ENCODE results near the gene BFSP2.
A peak's percentile ranks its signal among the peaks of the same experiment; 100 is the strongest.
"Not testable (repeated sequence)": the region's sequence is repeated elsewhere in the genome, so short reads cannot be mapped to it uniquely, and the experiment has no call there.

Gene BFSP2

GRCh38 chr3:133469140-133469731 is 69.4 kb downstream of the BFSP2 start:
- Histone ChIP-seq H3K27me3 (ENCODE audit: low read length) (no peaks in the 10 kb centered on the region), H3K9ac (ENCODE audit: low read length) (no peak overlapping the region), H3K79me2 (ENCODE audit: insufficient read depth, low read length) (peaks cover 10% of the 10 kb centered on the region; the same call in 1 of the 2 replicates), H3K9me3 (ENCODE audit: insufficient read depth, low read length) (no peaks in the 10 kb centered on the region), H3K9me2 (replicated peaks; ENCODE audit: insufficient read depth, low read length) (no peaks in the 10 kb centered on the region), H3K27ac (ENCODE audit: low read depth, low read length) (peak overlapping the region; percentile 99), H3F3A (ENCODE audit: insufficient read depth) (peaks cover 60% of the 10 kb centered on the region), H3K36me3 (ENCODE audit: low read length) (no peaks in the 10 kb centered on the region), H2AFZ (ENCODE audit: low read depth, low read length, severe bottlenecking) (no peak overlapping the region), H3K4me3 (ENCODE audit: insufficient read depth, low read length, poor library complexity, severe bottlenecking) (no peak overlapping the region), H4K20me1 (ENCODE audit: low read depth, low read length) (no peaks in the 10 kb centered on the region), H3K4me2 (ENCODE audit: low read depth, low read length, poor library complexity, severe bottlenecking) (no peak overlapping the region)
- TF ChIP-seq CTCF (IDR thresholded peaks at IDR 0.05; ENCODE audit: insufficient read depth, low read length, poor library complexity, severe bottlenecking) (no peak), EZH2phosphoT487 (conservative IDR thresholded peaks at IDR 0.05; ENCODE audit: low read length) (no peak)

- H3K9ac ChIP-seq (ENCODE audit: low read length) = peak overlapping the region; percentile 16; the same call in 1 of the 2 replicates
- H4K20me1 ChIP-seq (ENCODE audit: low read depth, low read length) = no peaks in the 10 kb centered on the region
- H3K36me3 ChIP-seq (ENCODE audit: low read length) = no peaks in the 10 kb centered on the region
- H2AFZ ChIP-seq (ENCODE audit: low read depth, low read length, severe bottlenecking) = no peak overlapping the region
- peak overlapping the region; percentile 43 for H3K4me2 ChIP-seq (ENCODE audit: low read depth, low read length, poor library complexity, severe bottlenecking)
- no peaks in the 10 kb centered on the region for H3K27me3 ChIP-seq (ENCODE audit: low read length)
- TF ChIP-seq EZH2phosphoT487 (conservative IDR thresholded peaks at IDR 0.05; ENCODE audit: low read length) = no peak
- TF ChIP-seq CTCF (IDR thresholded peaks at IDR 0.05; ENCODE audit: insufficient read depth, low read length, poor library complexity, severe bottlenecking) = no peak
- H3K27ac ChIP-seq (ENCODE audit: low read depth, low read length) = peak overlapping the region; percentile 75
- H3K9me2 ChIP-seq (replicated peaks; ENCODE audit: insufficient read depth, low read length) = no peaks in the 10 kb centered on the region
- H3K79me2 ChIP-seq (ENCODE audit: insufficient read depth, low read length) = peaks cover 11% of the 10 kb centered on the region; the same call in 1 of the 2 replicates
- peaks cover 74% of the 10 kb centered on the region for H3F3A ChIP-seq (ENCODE audit: insufficient read depth)
- H3K4me3 ChIP-seq (ENCODE audit: insufficient read depth, low read length, poor library complexity, severe bottlenecking) = no peak overlapping the region
- no peaks in the 10 kb centered on the region for H3K9me3 ChIP-seq (ENCODE audit: insufficient read depth, low read length)
Measured at GRCh38 chr3:133472242-133472641, 72.4 kb downstream of the BFSP2 start.

- Histone ChIP-seq H3K9me3 (ENCODE audit: insufficient read depth, low read length) (no peaks in the 10 kb centered on the region), H3K4me3 (ENCODE audit: insufficient read depth, low read length, poor library complexity, severe bottlenecking) (no peak overlapping the region), H3K9me2 (replicated peaks; ENCODE audit: insufficient read depth, low read length) (no peaks in the 10 kb centered on the region), H4K20me1 (ENCODE audit: low read depth, low read length) (no peaks in the 10 kb centered on the region), H3F3A (ENCODE audit: insufficient read depth) (peaks cover 76% of the 10 kb centered on the region), H3K27me3 (ENCODE audit: low read length) (no peaks in the 10 kb centered on the region), H3K9ac (ENCODE audit: low read length) (peak overlapping the region; percentile 18; the same call in 1 of the 2 replicates), H2AFZ (ENCODE audit: low read depth, low read length, severe bottlenecking) (no peak overlapping the region), H3K36me3 (ENCODE audit: low read length) (no peaks in the 10 kb centered on the region), H3K4me2 (ENCODE audit: low read depth, low read length, poor library complexity, severe bottlenecking) (peak overlapping the region; percentile 43), H3K79me2 (ENCODE audit: insufficient read depth, low read length) (peaks cover 11% of the 10 kb centered on the region; the same call in 1 of the 2 replicates), H3K27ac (ENCODE audit: low read depth, low read length) (peak overlapping the region; percentile 75)
- TF ChIP-seq CTCF (IDR thresholded peaks at IDR 0.05; ENCODE audit: insufficient read depth, low read length, poor library complexity, severe bottlenecking) (no peak), EZH2phosphoT487 (conservative IDR thresholded peaks at IDR 0.05; ENCODE audit: low read length) (no peak)
Measured at GRCh38 chr3:133472889-133473288, 73.0 kb downstream of the BFSP2 start.

GRCh38 chr3:133473472-133474191 is 73.8 kb downstream of the BFSP2 start:
- not testable (repeated sequence) for H4K20me1 ChIP-seq (ENCODE audit: low read depth, low read length); H3K27me3 ChIP-seq (ENCODE audit: low read length); H3K9me2 ChIP-seq (replicated peaks; ENCODE audit: insufficient read depth, low read length); H3K4me3 ChIP-seq (ENCODE audit: insufficient read depth, low read length, poor library complexity, severe bottlenecking); H2AFZ ChIP-seq (ENCODE audit: low read depth, low read length, severe bottlenecking); H3K9me3 ChIP-seq (ENCODE audit: insufficient read depth, low read length); H3K36me3 ChIP-seq (ENCODE audit: low read length)
- Histone ChIP-seq H3K4me2 (ENCODE audit: low read depth, low read length, poor library complexity, severe bottlenecking) (peak overlapping the region; percentile 77), H3K79me2 (ENCODE audit: insufficient read depth, low read length) (peaks cover 18% of the 10 kb centered on the region), H3F3A (ENCODE audit: insufficient read depth) (peaks cover 76% of the 10 kb centered on the region), H3K9ac (ENCODE audit: low read length) (peak overlapping the region; percentile 47), H3K27ac (ENCODE audit: low read depth, low read length) (peak overlapping the region; percentile 99)
